NCI-H774 (cell line): ENCODE measurements around the gene CHSY1.
"Not testable (repeated sequence)": the region's sequence is repeated elsewhere in the genome, so short reads cannot be mapped to it uniquely, and the experiment has no call there.

ENCODE experiments used
- DNase-seq: peaks from one replicate; lab custom pipeline; 2025; lab: John Stamatoyannopoulos, UW

CHSY1 gene

GRCh38 chr15:101135532-101136166, 116.2 kb downstream of the CHSY1 start:
- no peak for DNase-seq

GRCh38 chr15:101134780-101135179, 117.1 kb downstream of the CHSY1 start:
- DNase-seq: no peak

DNA sequence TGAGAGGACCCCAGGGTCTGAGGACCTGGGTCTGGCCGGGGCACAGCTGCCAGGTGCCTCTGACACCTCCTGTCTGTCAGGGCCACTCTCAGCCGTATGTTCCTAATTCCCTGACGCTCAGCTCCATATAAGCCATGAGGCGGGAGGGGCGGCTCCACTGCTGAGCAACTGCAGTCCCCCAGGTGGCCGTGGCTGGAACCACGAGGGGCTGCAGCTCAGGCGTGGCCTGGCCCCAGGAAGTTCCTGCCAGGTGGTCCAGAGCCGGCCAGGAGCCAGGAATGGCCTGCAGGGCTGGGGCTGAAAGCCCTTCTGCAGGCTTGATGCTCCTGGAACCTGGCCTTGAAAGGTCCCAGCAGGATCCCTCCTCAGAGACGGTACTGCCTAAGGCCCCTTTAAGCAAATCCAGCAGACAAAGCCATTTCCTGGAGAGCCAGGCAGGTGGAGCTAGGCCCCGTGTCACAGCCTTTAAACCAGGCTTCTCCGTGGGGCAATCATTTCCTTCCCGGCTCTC, 118.0 kb downstream of the CHSY1 start:
- no peak for DNase-seq

- no peak for DNase-seq
These were observed 118.7 kb downstream of the CHSY1 start for GRCh38 chr15:101133181-101133460.

DNA sequence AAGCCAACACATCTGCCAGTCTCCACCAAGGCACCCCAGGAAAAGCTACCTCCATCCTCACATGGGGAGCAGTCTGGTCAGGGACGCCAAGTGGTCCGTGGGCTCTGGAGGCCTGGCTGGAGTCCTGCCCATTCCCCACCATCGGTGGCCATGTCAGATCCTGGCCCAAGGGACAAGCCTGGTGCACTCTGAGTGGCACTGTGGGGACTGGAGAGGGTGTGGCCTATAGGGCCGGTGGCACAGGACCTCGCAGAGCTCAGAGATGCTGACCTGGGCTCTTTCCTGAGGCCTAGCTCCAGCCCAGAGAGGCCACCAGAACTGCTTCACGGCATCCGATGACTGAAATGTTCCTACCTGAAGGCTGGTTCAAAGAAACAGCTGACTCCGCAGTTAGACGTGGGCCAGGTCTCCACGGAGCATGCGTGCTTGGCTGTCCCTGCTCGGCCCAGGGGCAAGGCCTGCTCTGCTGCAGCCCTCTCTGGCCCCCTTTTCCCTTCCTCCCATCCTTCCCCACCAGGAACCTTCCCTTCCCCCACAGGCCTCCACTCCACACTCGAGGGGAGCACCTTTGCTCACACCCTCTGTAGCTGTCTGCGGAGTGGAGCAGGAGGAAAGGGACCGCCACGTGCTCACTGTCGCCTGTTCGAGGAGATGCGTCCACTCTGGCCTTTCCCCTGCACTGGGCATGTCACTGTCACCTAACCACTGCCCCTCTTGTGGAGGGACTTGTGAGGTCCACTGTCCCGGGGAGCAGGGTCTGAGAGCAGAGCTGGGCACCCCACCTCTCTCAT, 119.3 kb downstream of the CHSY1 start:
- DNase-seq: no peak

- DNase-seq: no peak
These were observed 120.1 kb downstream of the CHSY1 start for GRCh38 chr15:101131489-101132389.

DNA sequence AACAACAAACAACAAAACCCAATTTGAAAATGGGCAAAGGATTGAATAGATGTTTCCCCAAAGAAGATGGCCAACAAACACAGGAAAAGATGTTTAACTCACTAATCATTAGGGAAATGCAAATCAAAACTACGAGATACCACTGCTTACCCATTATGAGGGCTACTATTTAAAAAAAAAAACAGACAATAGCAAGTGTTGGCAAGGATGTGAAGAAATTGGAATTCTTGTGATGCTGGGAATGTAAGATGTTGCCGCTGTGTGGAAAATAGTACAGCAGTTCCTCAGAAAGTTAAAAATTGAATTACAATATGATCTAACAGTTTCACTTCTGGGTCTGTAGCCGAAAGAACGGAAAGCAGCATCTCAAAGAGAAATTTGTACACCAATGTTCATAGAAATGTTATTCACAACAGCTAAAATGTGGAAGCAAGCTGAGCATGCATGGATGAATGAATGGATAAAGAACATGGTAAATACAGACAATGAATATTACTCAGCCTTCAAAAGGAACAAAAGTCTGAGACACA, 121.9 kb downstream of the CHSY1 start:
- no peak for DNase-seq

DNA sequence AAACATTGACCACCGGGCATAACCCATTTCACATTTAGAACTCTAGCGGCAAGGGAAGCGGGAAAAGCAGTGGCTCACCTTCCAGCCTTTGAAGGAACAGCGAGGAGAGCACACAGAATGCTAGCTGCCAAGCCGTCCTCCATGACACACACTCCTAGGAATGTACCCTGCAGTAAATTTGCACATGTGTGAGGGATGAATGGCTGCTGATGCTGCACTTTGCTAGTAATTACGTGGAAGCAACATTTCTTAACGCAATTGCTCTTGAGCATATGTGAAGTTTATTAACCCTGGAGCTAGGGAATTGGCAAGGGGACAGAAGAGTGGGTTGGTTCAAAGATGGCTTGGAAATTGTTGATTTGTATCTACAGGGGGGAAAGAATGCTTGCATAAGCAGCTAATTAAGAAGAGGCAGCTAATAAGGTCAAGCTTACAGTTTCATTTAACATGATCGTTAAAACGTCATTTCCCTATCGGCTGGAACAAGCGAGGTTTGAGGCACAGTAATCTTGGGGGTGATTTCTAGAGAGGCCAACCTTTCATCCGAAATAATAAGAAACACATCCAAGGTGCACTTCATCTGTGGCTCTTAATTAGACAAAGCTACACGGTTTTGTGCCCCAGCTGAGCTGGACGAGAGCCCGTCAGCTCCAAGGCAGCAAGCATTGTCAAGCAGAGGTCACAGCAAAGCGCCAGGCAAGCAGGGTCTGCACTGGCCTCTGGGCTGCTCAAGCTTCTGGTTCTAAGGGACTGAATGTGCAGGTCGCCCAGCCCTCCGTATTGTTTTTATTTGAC, 123.4 kb downstream of the CHSY1 start:
- DNase-seq: no peak

DNA sequence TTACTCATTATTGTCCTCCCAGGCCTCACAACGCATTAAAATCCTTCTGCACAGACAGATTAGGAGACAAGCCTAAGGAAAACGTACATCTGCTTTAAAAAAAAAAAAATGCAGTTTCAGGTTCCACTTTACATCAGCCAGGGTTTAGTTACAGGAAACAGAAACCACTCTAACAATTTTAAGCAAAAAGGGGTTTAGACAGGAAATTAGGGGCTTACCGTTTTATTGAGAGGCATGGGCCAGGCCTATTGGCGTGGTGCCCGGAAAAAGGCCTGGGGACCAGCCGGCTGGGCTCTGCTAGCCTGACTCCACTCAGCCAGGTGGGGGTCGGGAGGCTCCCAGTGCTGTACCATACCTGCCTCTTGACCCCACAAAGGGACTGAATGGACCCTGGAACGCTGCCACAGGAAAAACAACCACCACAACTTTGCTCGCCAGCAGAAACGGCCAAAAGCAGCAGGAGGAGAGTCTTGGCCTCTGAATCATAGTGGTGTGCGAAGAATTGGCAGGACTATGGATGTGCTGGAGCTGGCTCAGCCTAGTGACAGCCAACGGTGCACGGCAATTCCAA, 124.3 kb downstream of the CHSY1 start:
- no peak for DNase-seq

DNA sequence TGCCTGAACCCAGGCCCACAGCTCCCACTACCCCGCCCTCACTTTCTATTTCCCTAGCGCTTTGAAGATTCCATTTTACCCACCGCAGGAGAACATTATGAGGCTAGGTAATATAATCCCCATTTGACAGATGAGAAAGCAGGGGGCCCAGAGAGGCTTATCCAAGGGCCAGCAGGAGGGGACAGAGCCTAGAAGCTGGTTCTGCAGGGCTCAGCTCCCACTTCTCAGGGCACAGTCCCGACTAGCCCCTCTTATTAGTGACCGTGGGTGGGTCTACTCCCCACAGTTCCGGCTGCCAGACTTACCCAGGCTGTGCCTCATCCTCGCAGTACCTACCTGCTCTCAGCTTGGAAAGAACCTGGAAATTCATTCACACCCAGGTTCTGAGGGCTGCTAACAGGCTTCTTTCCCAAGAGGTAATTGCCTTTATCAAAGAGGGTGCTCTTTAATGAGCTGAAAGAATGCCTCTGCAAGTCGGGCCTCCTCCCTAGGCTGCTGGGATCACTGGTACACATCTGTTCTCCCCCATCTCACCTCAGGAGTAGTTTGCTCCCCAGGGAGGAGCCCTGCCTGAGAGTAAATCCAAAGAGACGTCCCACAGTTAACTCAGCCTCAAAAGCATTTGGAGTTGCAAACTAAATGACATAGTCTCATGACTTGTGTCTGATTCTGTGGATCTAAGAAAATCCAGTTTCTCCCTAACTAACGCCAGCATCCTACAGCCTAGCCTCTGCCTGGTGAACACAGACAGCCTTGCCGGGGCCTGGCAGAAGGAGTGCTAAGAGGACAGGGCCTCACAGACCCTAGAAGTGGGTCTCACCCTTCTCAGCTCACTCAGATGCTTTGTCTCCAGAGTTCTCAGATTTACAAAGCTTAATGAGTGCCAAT, 125.0 kb downstream of the CHSY1 start:
- DNase-seq: no peak

DNA sequence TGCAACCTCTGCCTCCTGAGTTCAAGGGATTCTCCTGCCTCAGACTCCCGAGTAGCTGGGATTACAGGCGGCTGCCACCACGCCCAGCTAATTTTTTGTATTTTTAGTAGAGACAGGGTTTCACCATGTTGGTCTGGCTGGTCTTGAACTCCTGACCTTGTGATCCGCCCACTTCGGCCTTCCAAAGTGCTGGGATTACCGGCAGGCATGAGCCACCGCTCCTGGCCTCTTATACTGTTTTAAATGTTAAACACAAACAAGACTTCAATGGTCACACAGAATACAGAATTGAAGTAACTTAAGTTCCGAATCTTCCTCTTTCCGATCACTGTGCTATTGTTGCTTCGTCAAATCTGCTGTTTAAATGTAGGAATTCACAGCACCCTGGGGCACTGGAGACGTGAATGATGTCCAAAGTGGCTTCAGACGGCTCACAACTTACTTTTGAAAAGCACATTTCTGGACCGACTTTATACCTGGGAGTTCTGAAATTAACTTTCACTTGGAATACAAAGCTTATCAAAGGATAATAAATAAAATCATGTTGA, 125.9 kb downstream of the CHSY1 start:
- DNase-seq: not testable (repeated sequence)
